SKM-1 (cell line): ENCODE results near the gene GRN.
"Not testable (repeated sequence)": the region's sequence is repeated elsewhere in the genome, so short reads cannot be mapped to it uniquely, and the experiment has no call there.

Experiments
- DNase-seq: peaks from one replicate; lab custom pipeline; 2025; ENCODE audit not compliant: unreplicated experiment; lab: John Stamatoyannopoulos, UW

GRN gene

GRCh38 chr17:44360826-44361225 is 15.7 kb downstream of the GRN start:
- DNase-seq: no peak

GRCh38 chr17:44361292-44362260 is 16.5 kb downstream of the GRN start:
- no peak for DNase-seq

- DNase-seq: no peak
These were observed 17.4 kb downstream of the GRN start for GRCh38 chr17:44362459-44362948.

- no peak for DNase-seq
These were observed 18.0 kb downstream of the GRN start for GRCh38 chr17:44362949-44363612.

- DNase-seq: peak; percentile 34
These were observed 18.6 kb downstream of the GRN start, which contains the start of gene FAM171A2 for GRCh38 chr17:44363613-44364159. Gene FAM171A2, minus strand, starts transcription at chr17:44363853. Its CDS starts 139 bp downstream, at chr17:44363714.

- DNase-seq: not testable (repeated sequence)
These were observed 19.9 kb downstream of the GRN start for GRCh38 chr17:44365051-44365450.

- DNase-seq: no peak
These were observed 22.3 kb downstream of the GRN start for GRCh38 chr17:44367231-44367979.

- not testable (repeated sequence) for DNase-seq
These were observed 23.5 kb downstream of the GRN start for GRCh38 chr17:44368391-44369243.

- DNase-seq: not testable (repeated sequence)
These were observed 24.4 kb downstream of the GRN start for GRCh38 chr17:44369414-44370023.

GRCh38 chr17:44372036-44372435 is 26.9 kb downstream of the GRN start:
- no peak for DNase-seq

GRCh38 chr17:44374306-44375195 is 29.4 kb downstream of the GRN start:
- no peak for DNase-seq

GRCh38 chr17:44375196-44376017 is 30.3 kb downstream of the GRN start:
- DNase-seq: no peak

- peak; percentile 18 for DNase-seq
These were observed 31.0 kb downstream of the GRN start for GRCh38 chr17:44376124-44376523.

- DNase-seq: no peak
These were observed 31.7 kb downstream of the GRN start for GRCh38 chr17:44376779-44377178.

- DNase-seq: no peak
These were observed 33.1 kb downstream of the GRN start for GRCh38 chr17:44378171-44378705.

GRCh38 chr17:44379887-44380286 is 34.8 kb downstream of the GRN start:
- no peak for DNase-seq

- DNase-seq: no peak
These were observed 35.7 kb downstream of the GRN start for GRCh38 chr17:44380767-44381166.
